Tibial artery (tissue), 4 donors: ENCODE measurements around the gene AUP1.

Experiments used
- DNase-seq, 2 donors: peaks; one replicate each; pipeline ENCODE4 v3.0.0-alpha.2; 2019
- H3K27ac ChIP-seq, 2 donors: fragments of 200-600 bp; sonication (generic) in 1 of 2; 1 replicate in 1 of 2; 2 replicates in 1 of 2; pipeline ENCODE4 v1.5.1; 2018 to 2019; ENCODE audit warnings: mild to moderate bottlenecking in 1 of 2
- H3K27me3 ChIP-seq, 2 donors: fragments of 200-600 bp; sonication (generic) in 1 of 2; one replicate each; pipeline versions ENCODE4 v1.5.1 to v1.6.0; 2016 to 2019
- H3K36me3 ChIP-seq, 3 donors: fragments of 200-600 bp; sonication (generic) in 2 of 3; one replicate each; pipeline ENCODE4 v1.5.1; 2016 to 2019; ENCODE audit warnings: mild to moderate bottlenecking in 2 of 3
- H3K4me1 ChIP-seq, 4 donors: fragments of 200-600 bp; sonication (generic) in 2 of 4; 1 replicate in 3 of 4; 2 replicates in 1 of 4; pipeline ENCODE4 v1.5.1; 2016 to 2019
- H3K4me3 ChIP-seq, 2 donors: fragments of 200-600 bp; sonication (generic) in 1 of 2; 1 replicate in 1 of 2; 2 replicates in 1 of 2; pipeline ENCODE4 v1.5.1; 2018 to 2019; ENCODE audit warnings: mild to moderate bottlenecking in 2 of 2
- H3K9me3 ChIP-seq, 3 donors: fragments of 200-600 bp; sonication (generic) in 1 of 3; one replicate each; pipeline ENCODE4 v1.5.1; 2016 to 2019
- intact Hi-C: fragments of 100-400 bp; cut with DNase I; formaldehyde crosslinking; loops from one replicate; pipeline ENCODE4 v1.15.0; 2023; ENCODE audit warnings: low total_unique reads
- TF ChIP-seq, protein P1 (sequence below), 2 experiments: fragments of 200-600 bp in 1 of 2; fragments of 450-650 bp in 1 of 2; IDR thresholded peaks; one replicate each; pipeline ENCODE4 v1.5.1; 2017 to 2019; ENCODE audit warnings: antibody characterized with exemption in 2 of 2, mild to moderate bottlenecking in 1 of 2, moderate library complexity in 1 of 2

Gene AUP1

DNA sequence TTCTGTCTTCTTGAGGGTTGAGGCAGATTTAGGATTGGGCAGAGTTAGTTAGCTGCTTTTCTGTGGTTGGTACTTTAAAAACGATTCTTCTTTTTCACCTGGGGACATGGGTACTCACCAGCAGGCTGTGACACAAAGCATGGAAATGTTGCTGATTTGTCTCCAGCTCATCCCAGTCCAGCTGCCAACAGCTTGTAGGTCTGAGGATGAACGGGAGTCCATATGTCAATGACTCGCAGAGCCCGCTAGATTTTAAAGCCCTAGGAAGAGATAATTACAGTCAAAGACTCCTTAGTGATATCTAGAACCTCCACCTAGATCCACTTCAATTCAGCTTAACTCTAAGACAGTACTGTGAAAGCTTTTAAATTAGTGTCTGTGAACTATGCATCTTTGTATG lies 45.8 kb upstream of the AUP1 start:
- H3K27me3 ChIP-seq: no peaks in the 10 kb centered on the region
- no peak overlapping the region for H3K27ac ChIP-seq
- H3K36me3 ChIP-seq: no peaks in the 10 kb centered on the region
- H3K9me3 ChIP-seq: no peaks in the 10 kb centered on the region
- intact Hi-C loops: no loop called here
- no peak overlapping the region for H3K4me3 ChIP-seq
- peaks cover 0 to 8% (median 0%) of the 10 kb centered on the region in 4 donors for H3K4me1 ChIP-seq
- TF ChIP-seq, protein P1, sequence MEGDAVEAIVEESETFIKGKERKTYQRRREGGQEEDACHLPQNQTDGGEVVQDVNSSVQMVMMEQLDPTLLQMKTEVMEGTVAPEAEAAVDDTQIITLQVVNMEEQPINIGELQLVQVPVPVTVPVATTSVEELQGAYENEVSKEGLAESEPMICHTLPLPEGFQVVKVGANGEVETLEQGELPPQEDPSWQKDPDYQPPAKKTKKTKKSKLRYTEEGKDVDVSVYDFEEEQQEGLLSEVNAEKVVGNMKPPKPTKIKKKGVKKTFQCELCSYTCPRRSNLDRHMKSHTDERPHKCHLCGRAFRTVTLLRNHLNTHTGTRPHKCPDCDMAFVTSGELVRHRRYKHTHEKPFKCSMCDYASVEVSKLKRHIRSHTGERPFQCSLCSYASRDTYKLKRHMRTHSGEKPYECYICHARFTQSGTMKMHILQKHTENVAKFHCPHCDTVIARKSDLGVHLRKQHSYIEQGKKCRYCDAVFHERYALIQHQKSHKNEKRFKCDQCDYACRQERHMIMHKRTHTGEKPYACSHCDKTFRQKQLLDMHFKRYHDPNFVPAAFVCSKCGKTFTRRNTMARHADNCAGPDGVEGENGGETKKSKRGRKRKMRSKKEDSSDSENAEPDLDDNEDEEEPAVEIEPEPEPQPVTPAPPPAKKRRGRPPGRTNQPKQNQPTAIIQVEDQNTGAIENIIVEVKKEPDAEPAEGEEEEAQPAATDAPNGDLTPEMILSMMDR (IDR thresholded peaks at IDR 0.05): no peak
- no peak for DNase-seq

DNA sequence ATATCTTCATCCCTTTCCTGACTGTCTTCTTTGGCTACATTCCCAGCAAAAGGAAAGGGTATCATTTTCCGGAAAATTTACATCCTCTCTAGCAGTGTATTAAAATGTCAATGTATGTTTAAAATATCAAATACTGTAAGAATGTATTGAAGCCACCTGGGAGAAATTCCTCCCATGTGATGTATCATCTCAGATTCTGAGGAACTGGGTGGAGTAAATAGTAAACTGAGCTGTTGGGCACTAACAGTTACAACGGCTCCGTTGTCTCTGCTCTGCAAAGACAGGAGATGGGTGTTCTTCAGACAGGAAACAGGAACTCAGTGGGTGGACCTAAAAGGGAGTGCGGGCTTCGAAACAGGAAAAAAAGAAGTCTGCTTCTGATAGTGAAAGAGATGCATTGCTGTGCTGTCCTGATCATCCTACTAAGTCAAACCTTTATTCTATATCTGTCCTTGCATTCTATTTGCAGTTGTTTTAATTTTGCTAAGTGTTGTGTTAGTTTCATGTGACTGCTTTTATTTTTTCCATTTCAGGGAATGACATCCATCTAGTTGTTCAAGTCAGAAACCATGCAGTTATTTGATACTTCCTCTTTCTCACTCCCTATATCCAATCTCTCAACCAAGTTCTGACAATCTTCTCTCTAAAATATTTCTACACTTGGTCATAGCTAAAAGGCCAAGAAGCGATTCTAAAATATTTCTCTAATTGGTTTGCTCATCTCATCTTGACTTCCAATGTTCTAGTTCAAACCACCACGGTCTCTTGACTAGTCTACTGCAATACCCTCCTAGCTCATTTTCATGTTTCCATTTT lies 44.4 kb upstream of the AUP1 start:
- H3K9me3 ChIP-seq: no peaks in the 10 kb centered on the region
- no peaks in the 10 kb centered on the region for H3K36me3 ChIP-seq
- no peaks in the 10 kb centered on the region for H3K27me3 ChIP-seq
- intact Hi-C loops: no loop called here
- TF ChIP-seq, protein P1 (IDR thresholded peaks at IDR 0.05): no peak
- peaks cover 0 to 8% (median 0%) of the 10 kb centered on the region in 4 donors for H3K4me1 ChIP-seq
- H3K4me3 ChIP-seq: no peak overlapping the region
- H3K27ac ChIP-seq: no peak overlapping the region
- no peak for DNase-seq

DNA sequence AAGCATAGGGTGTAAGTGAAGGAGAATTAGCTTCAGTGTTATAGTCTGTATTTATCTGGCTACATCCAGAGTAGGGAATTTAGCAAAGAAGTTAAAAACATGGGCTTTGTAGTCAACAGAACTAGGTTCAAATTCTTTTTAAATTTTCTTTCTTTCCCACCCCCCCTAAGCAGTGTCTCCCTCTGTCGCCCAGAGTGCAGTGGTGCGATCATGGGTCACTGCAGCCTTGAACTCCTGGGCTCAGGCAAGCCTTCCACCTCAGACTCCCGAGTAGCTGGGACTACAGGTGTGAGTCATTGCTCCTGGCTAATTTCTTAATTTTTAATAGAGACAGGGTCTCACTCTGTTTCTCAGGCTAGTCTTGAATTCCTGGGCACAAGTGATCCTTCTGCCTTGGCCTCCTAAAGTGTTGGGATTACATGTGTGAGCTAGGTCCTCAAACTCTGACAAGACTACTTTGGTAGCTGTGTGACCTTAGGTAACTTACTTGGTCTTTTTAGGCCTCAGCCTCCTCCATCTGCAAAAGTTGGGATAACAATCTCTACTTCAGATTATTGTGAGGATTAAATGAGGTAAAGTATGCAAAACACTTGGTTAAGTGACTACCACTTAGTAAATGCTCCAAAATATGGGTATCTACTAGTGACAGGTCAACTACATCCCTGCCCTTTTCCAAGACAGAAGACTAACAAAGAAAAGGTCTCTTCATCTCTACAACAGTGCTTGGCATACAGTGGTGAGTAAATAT lies 42.8 kb upstream of the AUP1 start:
- intact Hi-C loops: no loop called here
- TF ChIP-seq, protein P1 (IDR thresholded peaks at IDR 0.05): no peak
- H3K36me3 ChIP-seq: no peaks in the 10 kb centered on the region
- H3K4me3 ChIP-seq: no peak overlapping the region
- H3K9me3 ChIP-seq: no peaks in the 10 kb centered on the region
- no peaks in the 10 kb centered on the region for H3K27me3 ChIP-seq
- peaks cover 0 to 11% (median 4%) of the 10 kb centered on the region in 4 donors for H3K4me1 ChIP-seq
- DNase-seq: no peak
- H3K27ac ChIP-seq: no peak overlapping the region

DNA sequence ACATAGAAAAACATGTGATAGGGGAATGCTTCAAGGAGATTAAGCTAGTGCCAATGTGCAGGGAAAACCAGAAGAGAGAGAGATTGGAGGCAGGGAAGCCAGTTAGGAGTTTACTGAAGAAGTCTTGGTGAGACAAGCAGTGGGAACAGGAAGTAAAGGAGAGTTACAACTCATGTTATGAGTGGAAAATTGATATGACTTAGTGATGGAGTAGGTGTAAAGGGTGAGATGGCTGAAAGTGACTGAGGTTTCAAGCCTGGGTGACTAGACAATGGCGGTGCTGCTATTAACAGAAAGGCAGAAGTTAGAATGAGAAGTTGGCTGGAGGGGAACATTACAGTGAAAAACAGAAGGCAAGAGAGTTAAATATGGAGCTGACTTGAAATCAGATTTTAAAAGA lies 41.6 kb upstream of the AUP1 start:
- no peaks in the 10 kb centered on the region for H3K27me3 ChIP-seq
- no peaks in the 10 kb centered on the region for H3K9me3 ChIP-seq
- no peak overlapping the region for H3K27ac ChIP-seq
- peaks cover 0 to 23% (median 4%) of the 10 kb centered on the region in 4 donors for H3K4me1 ChIP-seq
- DNase-seq: no peak
- intact Hi-C loops: no loop called here
- TF ChIP-seq, protein P1 (IDR thresholded peaks at IDR 0.05): no peak
- no peak overlapping the region for H3K4me3 ChIP-seq
- H3K36me3 ChIP-seq: no peaks in the 10 kb centered on the region

DNA sequence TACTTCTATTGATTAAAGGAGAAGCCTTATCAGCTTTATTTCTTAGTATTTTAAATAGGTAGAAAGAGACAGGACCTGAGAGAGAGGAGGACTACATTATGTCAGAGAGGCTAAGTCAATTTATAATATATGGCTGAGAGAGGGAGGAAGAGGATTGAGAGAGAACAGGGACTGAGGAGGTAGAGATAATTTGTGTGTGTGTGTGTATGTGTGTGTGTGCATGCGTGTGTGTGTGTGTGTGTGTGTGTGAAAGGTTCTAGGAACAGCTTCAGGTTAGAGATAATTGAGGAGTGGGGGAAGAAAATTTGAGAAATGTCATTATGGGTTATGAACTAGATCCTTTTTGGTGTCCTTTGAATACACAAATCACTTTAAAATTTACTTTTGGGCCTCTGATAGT lies 40.2 kb upstream of the AUP1 start:
- Histone ChIP-seq H3K36me3 (no peaks in the 10 kb centered on the region), H3K27ac (no peak overlapping the region), H3K4me1 (peaks cover 0 to 23% (median 4%) of the 10 kb centered on the region in 4 donors), H3K9me3 (no peaks in the 10 kb centered on the region), H3K4me3 (no peak overlapping the region), H3K27me3 (no peaks in the 10 kb centered on the region)
- TF ChIP-seq, protein P1 (IDR thresholded peaks at IDR 0.05): no peak
- intact Hi-C loops: no loop called here
- DNase-seq: no peak
